HG03354 (cell line): ENCODE data around the gene OLFM4.
"Not testable (repeated sequence)": the region's sequence is repeated elsewhere in the genome, so short reads cannot be mapped to it uniquely, and the experiment has no call there.

ENCODE experiments used
- ATAC-seq: cut with Tn5 transposase; IDR thresholded peaks from one replicate; pipeline ENCODE4 v1.9.1; 2021; ENCODE audit warnings: mild to moderate bottlenecking; ENCODE audit not compliant: unreplicated experiment, poor library complexity, severe bottlenecking

Gene OLFM4

DNA sequence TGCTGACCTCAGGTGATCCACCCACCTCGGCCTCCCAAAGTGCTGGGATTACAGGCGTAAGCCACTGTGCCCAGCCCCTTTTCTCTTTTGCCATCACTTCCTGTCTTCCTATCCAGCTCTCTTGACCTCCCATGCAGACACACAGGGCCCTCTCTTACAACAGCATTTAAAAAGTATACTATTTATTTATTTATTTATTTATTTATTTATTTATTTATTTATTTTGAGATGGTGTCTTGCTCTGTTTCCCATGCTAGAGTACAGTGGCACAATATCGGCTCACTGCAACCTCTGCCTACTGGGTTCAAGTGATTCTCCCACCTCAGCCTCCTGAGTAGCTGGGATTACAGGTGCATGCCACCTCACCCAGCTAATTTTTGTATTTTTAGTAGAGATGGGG, 14.6 kb upstream of the OLFM4 start:
- not testable (repeated sequence) for ATAC-seq

- ATAC-seq = no peak
These were observed 13.8 kb upstream of the OLFM4 start for GRCh38 chr13:53014495-53015443.

GRCh38 chr13:53015971-53016370, 12.6 kb upstream of the OLFM4 start:
- ATAC-seq = no peak

GRCh38 chr13:53017433-53017970, 11.1 kb upstream of the OLFM4 start:
- ATAC-seq = no peak

DNA sequence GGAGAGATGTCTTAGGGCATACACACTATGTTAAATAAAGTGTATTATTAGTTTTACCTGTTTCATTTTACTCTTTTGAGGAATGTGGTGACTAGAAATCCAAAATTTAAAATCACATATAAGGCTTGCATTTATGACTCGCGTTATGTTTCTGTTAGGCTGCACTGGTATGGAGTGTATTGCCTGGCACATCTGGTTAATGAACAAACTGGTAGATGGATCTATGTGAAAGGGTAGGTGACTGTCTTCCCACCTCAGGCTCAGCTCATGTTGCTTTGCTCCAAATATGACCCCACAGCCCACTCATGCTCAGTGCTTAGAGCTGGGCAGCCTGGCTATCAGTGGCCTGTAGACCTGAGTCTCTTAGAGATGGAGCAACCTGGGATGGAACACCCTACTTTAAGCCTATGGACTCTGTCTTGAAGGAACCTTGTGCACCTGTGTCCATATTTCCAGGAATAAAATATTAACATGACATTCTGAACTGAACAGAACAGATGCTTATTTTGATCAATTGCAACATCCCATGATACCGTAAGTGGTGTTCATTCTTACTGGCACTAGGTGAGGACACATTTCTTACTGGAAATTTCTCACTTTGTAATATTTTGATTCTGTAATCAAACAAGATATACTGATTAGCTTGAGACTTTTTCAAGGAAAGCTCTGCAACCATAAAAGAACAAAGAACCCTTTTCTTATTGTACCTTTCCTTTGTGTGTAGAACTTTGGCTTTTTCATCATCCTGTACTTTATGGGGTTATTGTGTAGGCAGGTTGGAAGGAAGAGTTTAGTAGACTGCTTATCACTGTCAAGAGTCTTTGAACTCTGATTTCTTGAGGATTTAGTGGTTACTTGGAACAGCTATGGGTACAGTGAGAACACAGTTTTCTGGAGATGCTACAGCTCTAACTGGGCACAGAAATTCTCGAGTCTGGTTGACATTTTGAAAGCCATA, 9.6 kb upstream of the OLFM4 start:
- no peak for ATAC-seq

DNA sequence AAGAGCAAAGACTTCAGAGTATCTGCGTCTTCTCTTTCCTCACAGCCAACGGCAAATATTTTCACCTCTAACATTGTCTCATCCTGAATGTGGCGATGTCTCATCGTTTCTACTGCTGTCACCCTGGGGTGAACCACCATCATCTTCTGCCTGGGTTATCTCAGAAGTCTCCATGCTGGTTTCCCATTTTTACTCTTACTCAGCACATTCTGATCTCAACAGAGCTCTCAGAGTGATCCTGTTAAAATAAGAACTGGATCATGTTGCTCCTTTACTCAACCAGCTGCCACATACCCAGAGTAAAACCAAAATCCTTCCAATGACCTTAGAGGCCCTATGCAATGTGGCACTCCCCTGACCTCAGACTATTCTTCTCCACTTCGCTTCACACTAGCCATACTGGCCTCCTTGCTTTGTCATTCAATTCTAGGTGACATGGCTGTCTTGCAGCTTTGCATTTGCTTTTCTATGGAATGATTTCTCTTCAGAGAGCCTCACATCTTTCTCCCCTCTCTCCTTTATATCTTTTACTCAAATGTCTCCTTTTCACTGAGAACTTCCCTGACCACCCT, 7.8 kb upstream of the OLFM4 start:
- no peak for ATAC-seq

- no peak for ATAC-seq
These were observed 5.4 kb upstream of the OLFM4 start for GRCh38 chr13:53023246-53023645.

DNA sequence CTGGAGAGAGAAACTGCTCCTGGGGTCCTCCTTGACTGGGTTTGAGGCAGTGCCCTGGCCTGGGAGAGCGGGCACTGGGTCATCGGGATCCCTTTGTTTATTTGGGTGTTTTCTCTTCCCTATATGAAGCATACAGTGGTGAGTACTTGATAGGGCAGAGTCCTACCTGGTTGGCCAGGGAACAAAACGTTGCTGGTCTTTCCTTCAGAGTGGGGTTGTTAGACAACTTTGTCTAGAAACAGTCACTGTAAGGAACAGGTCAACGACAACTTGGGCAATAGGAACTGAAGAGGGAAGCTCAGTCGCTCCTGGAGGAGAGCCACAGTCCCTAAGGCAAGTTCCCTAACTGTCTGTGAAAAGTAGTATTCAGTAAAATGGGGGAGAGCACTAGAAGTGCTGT, 550 bp upstream of the OLFM4 start:
- no peak for ATAC-seq

- ATAC-seq = no peak
These were observed 4.2 kb downstream of the OLFM4 start for GRCh38 chr13:53032849-53033248.

DNA sequence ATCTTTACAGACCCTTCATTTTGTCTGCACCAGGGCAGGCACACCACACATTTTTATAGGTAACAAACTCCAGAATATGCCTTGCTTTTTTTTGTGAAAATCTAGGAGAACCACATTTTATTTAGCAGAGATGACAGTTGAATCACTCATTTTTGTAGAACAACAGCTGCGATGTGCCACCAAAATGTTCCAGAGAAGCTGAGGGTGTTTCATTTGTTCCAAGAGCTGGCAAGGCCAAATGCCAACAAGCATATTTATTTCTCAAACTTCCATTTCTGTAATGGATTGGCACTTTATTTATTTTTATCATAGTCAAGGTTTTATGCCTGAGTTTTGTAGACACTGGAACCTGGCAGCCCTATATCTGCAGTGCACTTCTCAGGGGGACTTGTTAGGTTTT, 10.4 kb downstream of the OLFM4 start:
- ATAC-seq = no peak

- no peak for ATAC-seq
These were observed 13.4 kb downstream of the OLFM4 start for GRCh38 chr13:53041968-53042516.

DNA sequence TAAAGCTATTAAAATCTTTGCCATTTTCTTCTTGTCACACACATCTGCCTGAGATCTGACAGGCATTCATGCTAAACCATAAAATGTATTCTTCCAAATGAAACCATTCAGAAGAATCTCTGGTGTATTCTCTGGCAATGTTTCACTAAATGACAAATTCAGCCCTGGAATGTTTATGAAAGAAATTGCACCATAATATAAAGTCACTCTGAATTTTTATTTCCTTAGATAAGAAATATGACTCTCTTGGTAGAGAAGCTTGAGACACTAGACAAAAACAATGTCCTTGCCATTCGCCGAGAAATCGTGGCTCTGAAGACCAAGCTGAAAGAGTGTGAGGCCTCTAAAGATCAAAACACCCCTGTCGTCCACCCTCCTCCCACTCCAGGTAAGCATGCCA, 14.3 kb downstream of the OLFM4 start:
- ATAC-seq = no peak

DNA sequence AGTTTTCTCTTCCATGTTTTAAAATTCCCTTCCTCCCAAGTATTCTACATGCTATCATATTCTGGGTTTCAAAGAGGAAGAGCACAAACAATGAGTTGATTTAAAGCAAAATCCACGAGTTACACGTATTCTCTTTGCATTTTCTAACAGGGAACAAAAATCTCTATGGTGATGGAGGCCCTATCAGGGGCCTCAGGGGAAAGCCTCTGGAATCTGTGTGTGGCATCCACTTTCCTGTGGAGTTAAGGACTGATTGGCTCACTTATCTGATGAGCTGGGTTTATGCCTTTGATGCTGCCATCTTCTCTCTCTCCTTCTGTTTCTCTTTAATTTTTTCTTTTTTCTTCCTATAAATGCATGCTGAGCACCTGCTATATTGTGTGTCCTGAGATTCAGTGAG, 14.8 kb downstream of the OLFM4 start:
- ATAC-seq = no peak

GRCh38 chr13:53045189-53045588, 16.6 kb downstream of the OLFM4 start:
- ATAC-seq = no peak

- ATAC-seq = no peak
These were observed 20.3 kb downstream of the OLFM4 start for GRCh38 chr13:53048880-53049279.

DNA sequence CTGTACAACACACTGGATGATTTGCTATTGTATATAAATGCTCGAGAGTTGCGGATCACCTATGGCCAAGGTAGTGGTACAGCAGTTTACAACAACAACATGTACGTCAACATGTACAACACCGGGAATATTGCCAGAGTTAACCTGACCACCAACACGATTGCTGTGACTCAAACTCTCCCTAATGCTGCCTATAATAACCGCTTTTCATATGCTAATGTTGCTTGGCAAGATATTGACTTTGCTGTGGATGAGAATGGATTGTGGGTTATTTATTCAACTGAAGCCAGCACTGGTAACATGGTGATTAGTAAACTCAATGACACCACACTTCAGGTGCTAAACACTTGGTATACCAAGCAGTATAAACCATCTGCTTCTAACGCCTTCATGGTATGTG, 21.5 kb downstream of the OLFM4 start:
- no peak for ATAC-seq

- ATAC-seq = no peak
These were observed 24.1 kb downstream of the OLFM4 start for GRCh38 chr13:53052675-53053074.

DNA sequence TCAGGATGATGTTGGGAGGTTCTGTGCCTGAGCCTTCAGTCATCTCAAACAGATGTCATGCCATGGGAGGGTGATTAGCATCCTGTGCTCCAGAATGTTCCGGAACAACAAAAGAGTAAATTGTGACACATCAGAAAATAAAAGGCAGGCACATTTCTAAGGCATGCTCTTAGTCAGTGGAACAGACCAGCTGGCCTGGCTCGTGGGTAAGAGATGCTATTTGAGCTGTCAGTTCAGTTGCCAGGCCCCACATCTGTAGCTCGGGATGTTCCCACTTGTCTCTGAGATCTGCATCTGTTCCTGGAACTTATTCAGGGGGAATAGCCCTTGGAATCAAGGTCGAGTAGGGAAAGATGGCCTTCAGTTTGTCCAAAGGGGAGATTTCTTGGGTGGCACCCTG, 26.0 kb downstream of the OLFM4 start:
- ATAC-seq = no peak

- no peak for ATAC-seq
These were observed 29.6 kb downstream of the OLFM4 start for GRCh38 chr13:53058065-53058679.
